ENCODE measurements around the gene C5. TPM values are rescaled to one million over a fixed set of nuclear protein-coding genes. Genes with fewer than 3 reads are reported as not detected.
A peak's percentile ranks its signal among the peaks of the same experiment; 100 is the strongest.

The C5 gene
- total RNA-seq, 4 donors from 2014 or later: 0.83 to 5.1 (median 1.6) TPM

GRCh38 chr9:120917929-120918762 is 131.9 kb downstream of the C5 start:
- intact Hi-C loops (cut with DNase I): no loop called here
- H3K4me3 ChIP-seq: no peak overlapping the region
- peaks cover 0 to 78% (median 38%) of the 10 kb centered on the region in 3 donors for H3K4me1 ChIP-seq
- DNase-seq: no peak
- peak overlapping the region; percentile 71 to 97 (median 89) for H3K27ac ChIP-seq
- H3K27me3 ChIP-seq: no peaks in the 10 kb centered on the region
- H3K36me3 ChIP-seq: peaks cover 0 to 5% (median 0%) of the 10 kb centered on the region in 3 donors
- H3K9me3 ChIP-seq: no peaks in the 10 kb centered on the region
- WGBS, 2 donors: 87 to 96% methylated on average over 4 of the region's 4 CpGs
- no peak for TF ChIP-seq POLR2A (IDR thresholded peaks at IDR 0.05)
- no peak for TF ChIP-seq CTCF (IDR thresholded peaks at IDR 0.05)

GRCh38 chr9:120916991-120917880 is 132.8 kb downstream of the C5 start:
- intact Hi-C loops (cut with DNase I): no loop called here
- 77 to 88% methylated on average over 8 of the region's 8 CpGs for WGBS, 2 donors
- Histone ChIP-seq H3K9me3 (no peaks in the 10 kb centered on the region), H3K4me1 (peaks cover 0 to 70% (median 38%) of the 10 kb centered on the region in 3 donors), H3K27me3 (no peaks in the 10 kb centered on the region), H3K36me3 (peaks cover 0 to 13% (median 0%) of the 10 kb centered on the region in 3 donors), H3K4me3 (no peak overlapping the region), H3K27ac (peak overlapping the region; percentile 19 to 97 (median 88))
- no peak for TF ChIP-seq POLR2A (IDR thresholded peaks at IDR 0.05)
- no peak for TF ChIP-seq CTCF (IDR thresholded peaks at IDR 0.05)
- DNase-seq: no peak

GRCh38 chr9:120916588-120916987 is 133.5 kb downstream of the C5 start:
- Histone ChIP-seq H3K27ac (peak overlapping the region; percentile 19 to 97 (median 88)), H3K27me3 (no peaks in the 10 kb centered on the region), H3K4me3 (no peak overlapping the region), H3K36me3 (peaks cover 0 to 14% (median 0%) of the 10 kb centered on the region in 3 donors), H3K4me1 (peaks cover 0 to 63% (median 33%) of the 10 kb centered on the region in 3 donors), H3K9me3 (no peaks in the 10 kb centered on the region)
- DNase-seq: no peak
- intact Hi-C loops (cut with DNase I): no loop called here
- 21 to 39% methylated on average over 3 of the region's 3 CpGs for WGBS, 2 donors
- TF ChIP-seq POLR2A (IDR thresholded peaks at IDR 0.05) (no peak), CTCF (IDR thresholded peaks at IDR 0.05) (peak in 1 of 6 experiments; percentile 24)

- H3K9me3 ChIP-seq: no peaks in the 10 kb centered on the region
- TF ChIP-seq POLR2A (IDR thresholded peaks at IDR 0.05) (no peak), CTCF (IDR thresholded peaks at IDR 0.05) (no peak)
- peaks cover 0 to 57% (median 33%) of the 10 kb centered on the region in 3 donors for H3K4me1 ChIP-seq
- 58 to 72% methylated on average over 5 of the region's 5 CpGs for WGBS, 2 donors
- DNase-seq: no peak
- peaks cover 0 to 21% (median 0%) of the 10 kb centered on the region in 3 donors for H3K36me3 ChIP-seq
- H3K27me3 ChIP-seq: no peaks in the 10 kb centered on the region
- no peak overlapping the region for H3K4me3 ChIP-seq
- H3K27ac ChIP-seq: peak overlapping the region; percentile 19 to 97 (median 66)
- intact Hi-C loops (cut with DNase I): no loop called here
Observed at GRCh38 chr9:120915854-120916470, 134.1 kb downstream of the C5 start.
